GM23338 (cell line): ENCODE data around the gene CRB2. TPM values are rescaled to one million over a fixed set of nuclear protein-coding genes. Genes with fewer than 3 reads are reported as not detected.

Experiments
- ATAC-seq: fragments of 200-7000 bp; cut with Tn5 transposase; 3 replicates; pipeline ENCODE4 v1.9.1; 2020
- DNase-seq: peaks from one replicate; pipeline ENCODE4 v3.0.0-alpha.2; 2015; ENCODE audit warnings: low spot score
- H2AFZ ChIP-seq: fragments of 200-600 bp; sonication (generic); 2 replicates; pipeline ENCODE4 v1.8.0; 2016; ENCODE audit warnings: antibody characterized with exemption, mild to moderate bottlenecking, moderate library complexity
- H3F3A ChIP-seq: fragments of 200-600 bp; sonication (generic); replicated peaks from 2 replicates; pipeline ENCODE4 v1.8.0; 2017; ENCODE audit warnings: antibody characterized with exemption, mixed run types, low read depth
- H3K27ac ChIP-seq: fragments of 200-600 bp; sonication (generic); 2 replicates; pipeline ENCODE4 v1.6.1; 2016; ENCODE audit warnings: low read depth
- H3K27me3 ChIP-seq: fragments of 200-600 bp; sonication (generic); 2 replicates; pipeline ENCODE4 v1.8.0; 2016; ENCODE audit warnings: mild to moderate bottlenecking, mixed run types, moderate library complexity; ENCODE audit not compliant: insufficient read depth
- H3K36me3 ChIP-seq: fragments of 200-600 bp; sonication (generic); 2 replicates; pipeline ENCODE4 v1.8.0; 2016; ENCODE audit warnings: mild to moderate bottlenecking; ENCODE audit not compliant: insufficient read depth
- H3K4me1 ChIP-seq: fragments of 200-600 bp; sonication (generic); 2 replicates; pipeline ENCODE4 v1.8.0; 2016; ENCODE audit warnings: mild to moderate bottlenecking, moderate library complexity; ENCODE audit not compliant: insufficient read depth
- H3K4me2 ChIP-seq: fragments of 200-600 bp; sonication (generic); 2 replicates; pipeline ENCODE4 v1.7.1; 2017; ENCODE audit warnings: mixed run types
- H3K4me3 ChIP-seq: fragments of 200-600 bp; sonication (generic); 2 replicates; pipeline ENCODE4 v1.6.1; 2016; ENCODE audit warnings: mixed run types
- H3K79me2 ChIP-seq: fragments of 200-600 bp; sonication (generic); replicated peaks from 2 replicates; pipeline ENCODE4 v1.8.0; 2017; ENCODE audit warnings: mild to moderate bottlenecking; ENCODE audit not compliant: insufficient read depth
- H3K9me2 ChIP-seq: fragments of 200-600 bp; sonication (generic); 2 replicates; pipeline ENCODE4 v1.8.0; 2017; ENCODE audit not compliant: insufficient read depth
- H4K20me1 ChIP-seq: fragments of 200-600 bp; sonication (generic); replicated peaks from 2 replicates; pipeline ENCODE4 v1.8.0; 2017; ENCODE audit warnings: mild to moderate bottlenecking; ENCODE audit not compliant: insufficient read depth
- H3K27ac Mint-ChIP-seq: 2 replicates; pipeline ENCODE4 v1.8.0; 2020; ENCODE audit warnings: inconsistent platforms, mild to moderate bottlenecking, moderate library complexity, mixed read lengths
- H3K27me3 Mint-ChIP-seq: 3 replicates; pipeline ENCODE4 v1.8.0; 2022; ENCODE audit warnings: low read depth, mild to moderate bottlenecking, moderate library complexity, mixed read lengths, inconsistent platforms; ENCODE audit not compliant: insufficient read depth, poor library complexity
- H3K36me3 Mint-ChIP-seq: 3 replicates; pipeline ENCODE4 v1.8.0; 2021; ENCODE audit warnings: low read depth, mild to moderate bottlenecking, inconsistent platforms, moderate library complexity, mixed read lengths
- H3K4me1 Mint-ChIP-seq: 3 replicates; pipeline ENCODE4 v1.8.0; 2020; ENCODE audit warnings: mild to moderate bottlenecking, inconsistent platforms, mixed read lengths
- H3K4me3 Mint-ChIP-seq: 3 replicates; pipeline ENCODE4 v1.8.0; 2021; ENCODE audit warnings: moderate library complexity, mild to moderate bottlenecking, inconsistent platforms, mixed read lengths
- H3K9me3 Mint-ChIP-seq: 3 replicates; pipeline ENCODE4 v1.8.0; 2020; ENCODE audit warnings: moderate library complexity, mild to moderate bottlenecking, inconsistent platforms, mixed read lengths
- CTCF ChIP-seq, 2 experiments: fragments of 200-600 bp in 1 of 2; sonication (generic) in 1 of 2; conservative IDR thresholded peaks; 2 replicates each; pipeline versions ENCODE4 v1.5.1 to v1.6.1; 2016 to 2017; ENCODE audit warnings: antibody characterized with exemption in 2 of 2, low read depth in 2 of 2, mild to moderate bottlenecking in 2 of 2, moderate library complexity in 1 of 2
- EZH2 ChIP-seq: fragments of 200-600 bp; sonication (generic); IDR thresholded peaks from one replicate; pipeline ENCODE4 v1.8.0; 2017; ENCODE audit warnings: antibody characterized with exemption, mild to moderate bottlenecking, low read depth; ENCODE audit not compliant: unreplicated experiment
- EZH2phosphoT487 ChIP-seq: fragments of 200-600 bp; sonication (generic); IDR thresholded peaks from one replicate; pipeline ENCODE4 v1.8.1; 2018; ENCODE audit warnings: antibody characterized with exemption; ENCODE audit not compliant: unreplicated experiment
- REST ChIP-seq: IDR thresholded peaks from one replicate; pipeline ENCODE4 v1.6.1; 2018; ENCODE audit warnings: antibody characterized with exemption; ENCODE audit not compliant: unreplicated experiment
- STAT1 ChIP-seq: IDR thresholded peaks from one replicate; pipeline ENCODE4 v1.6.1; 2016; ENCODE audit warnings: antibody characterized with exemption; ENCODE audit not compliant: unreplicated experiment
- ZNF331 ChIP-seq: fragments of 250-450 bp; sonication (Bioruptor Pico); IDR thresholded peaks from 2 replicates; pipeline ENCODE4 v1.5.0; 2020; ENCODE audit warnings: low read depth, mild to moderate bottlenecking, moderate library complexity
- ZNF462 ChIP-seq: fragments of 250-450 bp; sonication (Bioruptor Pico); IDR thresholded peaks from 2 replicates; pipeline ENCODE4 v1.5.0; 2020; ENCODE audit warnings: mild to moderate bottlenecking, moderate library complexity
- polyA plus RNA-seq: library from polyadenylated mRNA; unstranded; fragments of >200 nt; fragmentation: Nextera tagmentation; extraction: Ambion mirVana; gene quantifications from 2 replicates; pipeline ENCODE4 v1.2.1, GENCODE V29; 2016
- total RNA-seq: library from RNA; depleted of rRNA; stranded (reverse); fragments of >200 nt; shearing (Covaris generic); gene quantifications from 2 replicates; pipeline ENCODE4 v1.2.3, GENCODE V29; 2014

CRB2 gene
- total and polyA plus RNA-seq, 2 experiments from 2014 or later = 0.34 to 10.2 TPM

- Mint-ChIP-seq H3K36me3 (peaks cover 7% of the 10 kb centered on the region), H3K9me3 (no peaks in the 10 kb centered on the region; the same call in 2 of the 3 replicates), H3K4me1 (peaks cover 42% of the 10 kb centered on the region), H3K27me3 (peaks cover 13% of the 10 kb centered on the region), H3K4me3 (no peak overlapping the region), H3K27ac (peak overlapping the region; percentile 49; the same call in 1 of the 2 replicates)
- no peaks in the 10 kb centered on the region for H3K9me2 ChIP-seq
- H3F3A ChIP-seq = 0 out of 2 replicates have a peak, but pooled peaks cover 3% of the 10 kb centered on the region
- H3K27ac ChIP-seq = no peak overlapping the region
- ATAC-seq (peak; percentile 15; the same call in 1 of the 3 replicates), DNase-seq (no peak)
- H3K27me3 ChIP-seq = no peaks in the 10 kb centered on the region
- H3K4me2 ChIP-seq = no peak overlapping the region
- H2AFZ ChIP-seq = no peak overlapping the region
- no peaks in the 10 kb centered on the region for H3K79me2 ChIP-seq
- no peaks in the 10 kb centered on the region for H3K36me3 ChIP-seq
- no peak overlapping the region for H3K4me3 ChIP-seq
- peaks cover 26% of the 10 kb centered on the region for H3K4me1 ChIP-seq
- TF ChIP-seq EZH2phosphoT487 = no peak
- no peak for TF ChIP-seq ZNF331 (CRISPR knock-in tag)
- no peak for TF ChIP-seq REST
- no peak for TF ChIP-seq STAT1
- no peak for TF ChIP-seq EZH2
- TF ChIP-seq ZNF462 = no peak
- no peak for TF ChIP-seq CTCF (conservative IDR thresholded peaks at IDR 0.05; ENCODE audit: low read depth in 2 of 2)
- H4K20me1 ChIP-seq = no peaks in the 10 kb centered on the region
Measured at GRCh38 chr9:123425261-123425821, 69.3 kb downstream of the CRB2 start.
